GM12878 (cell line): ENCODE results near the gene CNDP2. TPM values are rescaled to one million over a fixed set of nuclear protein-coding genes. Genes with fewer than 3 reads are reported as not detected.
"Not testable (repeated sequence)": the region's sequence is repeated elsewhere in the genome, so short reads cannot be mapped to it uniquely, and the experiment has no call there.

Experiments used
- ATAC-seq: fragments of 200-7000 bp; cut with Tn5 transposase; 3 replicates; pipeline ENCODE4 v1.9.1; 2020; ENCODE audit warnings: mild to moderate bottlenecking, moderate library complexity
- BruUV-seq: library from RNA; stranded (reverse); fragments of 400-500 nt; replicated peaks from 2 replicates; lab custom pipeline; 2021; lab: Mats Ljungman, UMichigan
- CTCF ChIA-PET: fragments of 300-600 bp; sonication (Branson Sonifier 250); formaldehyde crosslinking; extraction: SDS; loops from one replicate; lab custom pipeline; 2021; ENCODE audit warnings: inconsistent platforms; lab: Yijun Ruan, JAX
- POLR2A ChIA-PET: fragments of 350-600 bp; formaldehyde crosslinking; extraction: SDS; loops from one replicate; lab custom pipeline; 2021; ENCODE audit warnings: inconsistent platforms; lab: Charles Lee
- RAD21 ChIA-PET: fragments of 300-600 bp; sonication (Branson Sonifier 250); formaldehyde crosslinking; loops from one replicate; lab custom pipeline; 2023; ENCODE audit warnings: antibody characterized with exemption; ENCODE audit not compliant: unreplicated experiment; lab: Charles Lee
- SMC1A ChIA-PET: fragments of 300-600 bp; sonication (Branson Sonifier 250); formaldehyde crosslinking; loops from one replicate; lab custom pipeline; 2023; ENCODE audit not compliant: unreplicated experiment, uncharacterized antibody; lab: Charles Lee
- DNase-seq: peaks from one replicate; pipeline ENCODE4 v3.0.0-alpha.2; 2011; ENCODE audit warnings: low read depth, low spot score
- FAIRE-seq: peaks from 3 replicates; lab custom pipeline; 2011; peaks lifted over from hg19 to GRCh38; lab: Jason Lieb, UNC
- H2AFZ ChIP-seq: 2 replicates; pipeline ENCODE4 v1.6.0; 2011; ENCODE audit warnings: low read depth, low read length, control low read depth; ENCODE audit not compliant: control insufficient read depth
- H3K27ac ChIP-seq: 2 replicates; pipeline ENCODE4 v1.5.1; 2011; ENCODE audit warnings: control low read depth; ENCODE audit not compliant: control insufficient read depth, insufficient read depth
- H3K27me3 ChIP-seq, 2 experiments: replicated peaks in 1 of 2; 2 replicates each; pipeline versions ENCODE4 v1.6.0 to v1.6.1; 2011; ENCODE audit warnings: low read length in 1 of 2; ENCODE audit not compliant: control insufficient read depth in 2 of 2, insufficient read depth in 2 of 2
- H3K36me3 ChIP-seq, 2 experiments: 2 replicates each; pipeline ENCODE4 v1.5.1; 2011; ENCODE audit warnings: low read length in 1 of 2; ENCODE audit not compliant: control insufficient read depth in 2 of 2, insufficient read depth in 2 of 2
- H3K4me1 ChIP-seq: 2 replicates; pipeline ENCODE4 v1.6.1; 2011; ENCODE audit warnings: mild to moderate bottlenecking, low read length, moderate library complexity, mixed read lengths; ENCODE audit not compliant: control insufficient read depth, insufficient read depth
- H3K4me2 ChIP-seq: 2 replicates; pipeline ENCODE4 v1.6.0; 2011; ENCODE audit warnings: control low read depth; ENCODE audit not compliant: control insufficient read depth, insufficient read depth
- H3K4me3 ChIP-seq: fragments of 200-600 bp; sonication (generic); 2 replicates; pipeline ENCODE4 v1.5.1; 2016
- H3K79me2 ChIP-seq: 2 replicates; pipeline ENCODE4 v1.6.0; 2011; ENCODE audit warnings: low read length; ENCODE audit not compliant: control insufficient read depth, insufficient read depth
- H3K9ac ChIP-seq: 2 replicates; pipeline ENCODE4 v1.8.0; 2011; ENCODE audit warnings: low read length, control low read depth, mixed read lengths; ENCODE audit not compliant: control insufficient read depth, insufficient read depth
- H3K9me3 ChIP-seq: replicated peaks from 3 replicates; pipeline ENCODE4 v1.5.1; 2011; ENCODE audit warnings: mild to moderate bottlenecking, low read length; ENCODE audit not compliant: control insufficient read depth, insufficient read depth
- H4K20me1 ChIP-seq: 2 replicates; pipeline ENCODE4 v1.6.0; 2011; ENCODE audit not compliant: control insufficient read depth, insufficient read depth
- BCL11A ChIP-seq: IDR thresholded peaks from 2 replicates; pipeline ENCODE4 v1.6.1; 2011; ENCODE audit warnings: low read depth, low read length
- CHD4 ChIP-seq: fragments of 200-600 bp; sonication (generic); IDR thresholded peaks from 2 replicates; pipeline ENCODE4 v1.6.1; 2016; ENCODE audit warnings: mild to moderate bottlenecking
- CREB1 ChIP-seq: IDR thresholded peaks from 2 replicates; pipeline ENCODE4 v1.6.1; 2012; ENCODE audit warnings: low read depth, mild to moderate bottlenecking, inconsistent platforms
- FOXM1 ChIP-seq: IDR thresholded peaks from 2 replicates; pipeline ENCODE4 v1.6.1; 2012; ENCODE audit warnings: low read depth, mild to moderate bottlenecking, inconsistent platforms, low read length, moderate library complexity
- HDAC2 ChIP-seq: fragments of 200-600 bp; sonication (generic); IDR thresholded peaks from 2 replicates; pipeline ENCODE4 v1.6.1; 2017
- MTA2 ChIP-seq: fragments of 450-650 bp; IDR thresholded peaks from 2 replicates; pipeline ENCODE4 v1.6.1; 2016; ENCODE audit warnings: low read depth, mild to moderate bottlenecking, moderate library complexity
- MYC ChIP-seq: IDR thresholded peaks from 2 replicates; pipeline ENCODE4 v1.6.1; 2011; ENCODE audit warnings: mild to moderate bottlenecking, low read length, moderate library complexity, inconsistent platforms; ENCODE audit not compliant: insufficient read depth, insufficient replicate concordance, insufficient read length, severe bottlenecking
- PAX5 ChIP-seq: IDR thresholded peaks from 2 replicates; pipeline ENCODE4 v1.6.1; 2011; ENCODE audit warnings: low read depth, low read length, borderline replicate concordance
- POLR2A ChIP-seq: IDR thresholded peaks from 2 replicates; pipeline ENCODE4 v1.6.1; 2011; ENCODE audit warnings: low read depth, mild to moderate bottlenecking, low read length
- RB1 ChIP-seq: fragments of 450-650 bp; formaldehyde crosslinking; IDR thresholded peaks from 2 replicates; pipeline ENCODE4 v1.6.1; 2017; ENCODE audit warnings: mild to moderate bottlenecking, borderline replicate concordance
- RCOR1 ChIP-seq: conservative IDR thresholded peaks from 2 replicates; pipeline ENCODE4 v1.6.1; 2012; ENCODE audit warnings: low read depth, low read length, improper control_type of control experiment
- RELA ChIP-seq: fragments of 450-650 bp; IDR thresholded peaks from 2 replicates; pipeline ENCODE4 v1.8.0; 2014; ENCODE audit warnings: borderline replicate concordance; ENCODE audit not compliant: partially characterized antibody
- STAT3 ChIP-seq: IDR thresholded peaks from 2 replicates; pipeline ENCODE4 v1.6.1; 2011; ENCODE audit warnings: low read depth, low read length, improper control_type of control experiment
- ZSCAN29 ChIP-seq: fragments of 450-650 bp; IDR thresholded peaks from 2 replicates; pipeline ENCODE4 v1.6.1; 2017; ENCODE audit warnings: mild to moderate bottlenecking, moderate library complexity
- WGBS: methylation state at CpG from one replicate; pipeline ENCODE4 v1.1.6; 2016; ENCODE audit warnings: low lambda C conversion rate; ENCODE audit not compliant: insufficient replicate concordance, insufficient coverage; ENCODE audit errors: missing lambda C conversion rate; 5-methylcytosine and 5-hydroxymethylcytosine counted together
- in situ Hi-C: fragments of 300-500 bp; cut with MboI; formaldehyde crosslinking; loops from 9 replicates; pipeline ENCODE4 v1.14.3; 2018; ENCODE audit warnings: mixed read lengths
- intact Hi-C: fragments of 100-400 bp; cut with micrococcal nuclease; formaldehyde crosslinking; loops from one replicate; pipeline ENCODE4 v1.14.2; 2022; ENCODE audit not compliant: unreplicated experiment
- polyA plus RNA-seq, 11 experiments: library from polyadenylated mRNA; depleted of rRNA in 4 of 11; unstranded in 6 of 11; stranded (reverse) in 5 of 11; fragments of >200 nt; fragmentation: Nextera tagmentation in 4 of 11; fragmentation: Illumina TruSeq in 1 of 11; extraction: Ambion mirVana in 4 of 11; extraction: Trizol in 1 of 11; gene quantifications; 1 replicate in 1 of 11; 2 replicates in 10 of 11; pipeline versions ENCODE4 v1.2.1 to v1.2.3, GENCODE V29; 2011 to 2016; ENCODE audit warnings: inconsistent platforms in 2 of 11, missing spikeins in 2 of 11, low read depth in 1 of 11
- total RNA-seq, 4 experiments: library from RNA; depleted of rRNA in 3 of 4; stranded (reverse); fragments of >200 nt in 3 of 4; fragmentation: Illumina TruSeq in 1 of 4; extraction: Trizol in 1 of 4; gene quantifications; 2 replicates each; pipeline versions ENCODE4 v1.2.1 to v1.2.3, GENCODE V29; 2013 to 2021

Gene CNDP2
- total and polyA plus RNA-seq, 10 of the 15 experiments (the other 5 are each of a cell fraction or from before 2014, with no cell fraction given), result 63.5 to 213 (median 158) TPM

- no peak for FAIRE-seq
- H3K27me3 ChIP-seq, result no peaks in the 10 kb centered on the region; a peak in 2 of 4 replicates
- no peak overlapping the region for H3K4me2 ChIP-seq
- CTCF ChIA-PET, result interaction anchor here (3.4 kb wide), 1 partner anchor 11 kb away, joined by 13 read pairs; no protein-coding TSS in a partner anchor
- no peak for ATAC-seq
- no peak overlapping the region for H3K4me3 ChIP-seq
- H3K36me3 ChIP-seq, result no peaks in the 10 kb centered on the region
- POLR2A ChIA-PET, result no interaction called here
- intact Hi-C loops, result no loop called here
- no peaks in the 10 kb centered on the region for H4K20me1 ChIP-seq
- H3K79me2 ChIP-seq, result no peaks in the 10 kb centered on the region
- H2AFZ ChIP-seq, result no peak overlapping the region
- BruUV-seq, result no TSS peak
- SMC1A ChIA-PET, result interaction anchor here (1.0 kb wide), 1 partner anchor 11 kb away, joined by 3 read pairs; no protein-coding TSS in a partner anchor
- in situ Hi-C loops, result no loop called here
- H3K9me3 ChIP-seq, result no peaks in the 10 kb centered on the region; the same call in 2 of the 3 replicates
- no peak overlapping the region for H3K27ac ChIP-seq
- RAD21 ChIA-PET, result no interaction called here
- no peak for DNase-seq
- 2% methylated on average over 4 of the region's 4 CpGs for WGBS
- no peak for TF ChIP-seq STAT3
- no peak for TF ChIP-seq POLR2A
- TF ChIP-seq CREB1, result no peak
- TF ChIP-seq MYC, result no peak
- TF ChIP-seq, all 136 proteins: peak for 0
- H3K9ac ChIP-seq, result no peak overlapping the region
- no peaks in the 10 kb centered on the region for H3K4me1 ChIP-seq
These were observed 66.6 kb downstream of the CNDP2 start for GRCh38 chr18:74562775-74563174.

GRCh38 chr18:74563999-74564398 is 67.8 kb downstream of the CNDP2 start:
- DNase-seq, result no peak
- no peak for FAIRE-seq
- Histone ChIP-seq H4K20me1 (no peaks in the 10 kb centered on the region), H3K9ac (no peak overlapping the region), H3K4me1 (no peaks in the 10 kb centered on the region)
- SMC1A ChIA-PET, result no interaction called here
- TF ChIP-seq HDAC2 (no peak), RCOR1 (no peak), RELA (no peak), PAX5 (no peak), CHD4 (no peak), FOXM1 (no peak), BCL11A (no peak), STAT3 (no peak), MTA2 (no peak), ZSCAN29 (no peak), RB1 (no peak)
- TF ChIP-seq, all 136 proteins: peak for 0
- BruUV-seq, result no TSS peak
- in situ Hi-C loops (no loop called here), intact Hi-C loops (no loop called here)
- ChIA-PET RAD21 (no interaction called here), POLR2A (no interaction called here), CTCF (interaction anchor here (3.4 kb wide), 1 partner anchor 12 kb away, joined by 13 read pairs; no protein-coding TSS in a partner anchor)
- 65% methylated on average over 3 of the region's 3 CpGs for WGBS
- no peak overlapping the region for H3K27ac ChIP-seq
- no peak overlapping the region for H3K4me3 ChIP-seq
- H3K79me2 ChIP-seq, result no peaks in the 10 kb centered on the region
- no peak for ATAC-seq
- H3K4me2 ChIP-seq, result no peak overlapping the region
- H3K27me3 ChIP-seq, result no peaks in the 10 kb centered on the region; a peak in 2 of 4 replicates
- H3K9me3 ChIP-seq, result no peaks in the 10 kb centered on the region; the same call in 2 of the 3 replicates
- H2AFZ ChIP-seq, result no peak overlapping the region
- no peaks in the 10 kb centered on the region for H3K36me3 ChIP-seq

- H3K9ac ChIP-seq, ATAC-seq, H3K27me3 ChIP-seq, RAD21 ChIA-PET, SMC1A ChIA-PET, DNase-seq, H2AFZ ChIP-seq, H3K9me3 ChIP-seq, H3K4me3 ChIP-seq, H3K27ac ChIP-seq, H3K4me1 ChIP-seq, FAIRE-seq, intact Hi-C loops, H3K4me2 ChIP-seq, BruUV-seq, H4K20me1 ChIP-seq, H3K36me3 ChIP-seq, H3K79me2 ChIP-seq, in situ Hi-C loops: not testable (repeated sequence)
- WGBS, result 43% methylated on average over 1 of the region's 1 CpG
- ChIA-PET POLR2A (interaction anchor here (0.6 kb wide), 1 partner anchor 22 kb away, joined by 3 read pairs; no protein-coding TSS in a partner anchor), CTCF (interaction anchor here (1.5 kb wide), 1 partner anchor 13 kb away, joined by 5 read pairs; no protein-coding TSS in a partner anchor)
These were observed 69.0 kb downstream of the CNDP2 start for GRCh38 chr18:74565164-74565563.
